OCI-LY1 (cell line): ENCODE results near the gene CYP2W1.

ENCODE experiments used
- H2AFZ ChIP-seq: fragments of 200-600 bp; sonication (generic), shearing (Covaris generic); 2 replicates; pipeline ENCODE4 v1.6.0; 2014; ENCODE audit warnings: antibody characterized with exemption, mild to moderate bottlenecking, low read length
- H3F3A ChIP-seq: fragments of 200-600 bp; sonication (generic), shearing (Covaris generic); 2 replicates; pipeline ENCODE4 v1.6.0; 2014; ENCODE audit warnings: mild to moderate bottlenecking, antibody characterized with exemption, low read length, moderate library complexity; ENCODE audit not compliant: insufficient read depth
- H3K27ac ChIP-seq: fragments of 200-600 bp; sonication (generic); 2 replicates; pipeline ENCODE4 v1.5.1; 2014; ENCODE audit warnings: low read length, mixed run types, mild to moderate bottlenecking, low read depth; ENCODE audit not compliant: poor library complexity, severe bottlenecking
- H3K27me3 ChIP-seq: fragments of 200-600 bp; sonication (generic); 2 replicates; pipeline ENCODE4 v1.6.0; 2014; ENCODE audit warnings: antibody characterized with exemption, mild to moderate bottlenecking, low read length, moderate library complexity; ENCODE audit not compliant: insufficient read depth
- H3K36me3 ChIP-seq: fragments of 200-600 bp; sonication (generic); 2 replicates; pipeline ENCODE4 v1.6.1; 2014; ENCODE audit warnings: mild to moderate bottlenecking, antibody characterized with exemption, low read length, moderate library complexity, mixed read lengths; ENCODE audit not compliant: insufficient read depth
- H3K4me1 ChIP-seq: fragments of 200-600 bp; sonication (generic); 2 replicates; pipeline ENCODE4 v1.5.1; 2014; ENCODE audit warnings: mild to moderate bottlenecking, low read length, moderate library complexity; ENCODE audit not compliant: insufficient read depth, severe bottlenecking
- H3K4me2 ChIP-seq: fragments of 200-600 bp; sonication (generic), shearing (Covaris generic); 2 replicates; pipeline ENCODE4 v1.6.1; 2014; ENCODE audit warnings: low read length
- H3K4me3 ChIP-seq: fragments of 200-600 bp; sonication (generic); 2 replicates; pipeline ENCODE4 v1.5.1; 2014; ENCODE audit warnings: low read length, low read depth, mild to moderate bottlenecking, mixed read lengths; ENCODE audit not compliant: poor library complexity, severe bottlenecking
- H3K79me2 ChIP-seq: fragments of 200-600 bp; shearing (Covaris generic); 2 replicates; pipeline ENCODE4 v1.6.1; 2016; ENCODE audit warnings: mixed run types, low read length, mixed read lengths; ENCODE audit not compliant: insufficient read depth
- H3K9ac ChIP-seq: fragments of 200-600 bp; sonication (generic), shearing (Covaris generic); 2 replicates; pipeline ENCODE4 v1.6.1; 2014; ENCODE audit warnings: mild to moderate bottlenecking, low read length, mixed read lengths
- H3K9me2 ChIP-seq: fragments of 200-600 bp; sonication (generic), shearing (Covaris generic); 2 replicates; pipeline ENCODE4 v1.6.1; 2014; ENCODE audit warnings: low read depth, mild to moderate bottlenecking, low read length, mixed read lengths
- H3K9me3 ChIP-seq: fragments of 200-600 bp; shearing (Covaris generic); 2 replicates; pipeline ENCODE4 v1.6.1; 2014; ENCODE audit warnings: low read length, mixed read lengths
- H4K20me1 ChIP-seq: fragments of 200-600 bp; sonication (generic), shearing (Covaris generic); 2 replicates; pipeline ENCODE4 v1.6.0; 2016; ENCODE audit warnings: mild to moderate bottlenecking, low read length; ENCODE audit not compliant: insufficient read depth
- CTCF ChIP-seq: fragments of 200-600 bp; sonication (generic), shearing (Covaris generic); IDR thresholded peaks from 2 replicates; pipeline ENCODE4 v1.5.1; 2017; ENCODE audit warnings: mild to moderate bottlenecking, antibody characterized with exemption, low read length, moderate library complexity, mixed read lengths
- EZH2 ChIP-seq: fragments of 200-600 bp; sonication (generic), shearing (Covaris generic); IDR thresholded peaks from 2 replicates; pipeline ENCODE4 v1.8.0; 2017; ENCODE audit warnings: borderline replicate concordance, mixed run types, mild to moderate bottlenecking, antibody characterized with exemption, low read length, moderate library complexity, mixed read lengths

The CYP2W1 gene

GRCh38 chr7:949021-949934 is 33.7 kb upstream of the CYP2W1 start:
- H3K9me3 ChIP-seq = no peaks in the 10 kb centered on the region
- H3K9ac ChIP-seq = no peak overlapping the region
- H3K79me2 ChIP-seq = no peaks in the 10 kb centered on the region
- H3K9me2 ChIP-seq = no peaks in the 10 kb centered on the region
- TF ChIP-seq CTCF = no peak
- TF ChIP-seq EZH2 = no peak
- H3K4me2 ChIP-seq = no peak overlapping the region
- no peaks in the 10 kb centered on the region for H3K4me1 ChIP-seq
- H3K36me3 ChIP-seq = no peaks in the 10 kb centered on the region
- H2AFZ ChIP-seq = no peak overlapping the region
- no peaks in the 10 kb centered on the region for H4K20me1 ChIP-seq
- no peak overlapping the region for H3K4me3 ChIP-seq
- H3F3A ChIP-seq = no peaks in the 10 kb centered on the region
- H3K27ac ChIP-seq = no peak overlapping the region
- H3K27me3 ChIP-seq = 0 out of 2 replicates have a peak, but pooled peaks cover 2% of the 10 kb centered on the region

- no peaks in the 10 kb centered on the region for H4K20me1 ChIP-seq
- no peaks in the 10 kb centered on the region for H3K79me2 ChIP-seq
- H3K36me3 ChIP-seq = no peaks in the 10 kb centered on the region
- no peak overlapping the region for H3K9ac ChIP-seq
- H2AFZ ChIP-seq = no peak overlapping the region
- H3K9me2 ChIP-seq = no peaks in the 10 kb centered on the region
- TF ChIP-seq EZH2 = no peak
- TF ChIP-seq CTCF = no peak
- no peaks in the 10 kb centered on the region for H3F3A ChIP-seq
- no peak overlapping the region for H3K27ac ChIP-seq
- H3K27me3 ChIP-seq = peaks cover 7% of the 10 kb centered on the region; the same call in 1 of the 2 replicates
- H3K4me2 ChIP-seq = no peak overlapping the region
- no peaks in the 10 kb centered on the region for H3K9me3 ChIP-seq
- no peak overlapping the region for H3K4me3 ChIP-seq
- no peaks in the 10 kb centered on the region for H3K4me1 ChIP-seq
Observed at GRCh38 chr7:951881-952547, 31.0 kb upstream of the CYP2W1 start.

GRCh38 chr7:952548-953441 is 30.2 kb upstream of the CYP2W1 start:
- no peak overlapping the region for H2AFZ ChIP-seq
- TF ChIP-seq CTCF (no peak), EZH2 (no peak)
- peaks cover 11% of the 10 kb centered on the region for H3K27me3 ChIP-seq
- no peak overlapping the region for H3K27ac ChIP-seq
- no peaks in the 10 kb centered on the region for H3K4me1 ChIP-seq
- H3F3A ChIP-seq = no peaks in the 10 kb centered on the region
- H3K9me2 ChIP-seq = no peaks in the 10 kb centered on the region
- H3K9ac ChIP-seq = no peak overlapping the region
- no peaks in the 10 kb centered on the region for H3K79me2 ChIP-seq
- no peak overlapping the region for H3K4me3 ChIP-seq
- no peak overlapping the region for H3K4me2 ChIP-seq
- no peaks in the 10 kb centered on the region for H4K20me1 ChIP-seq
- no peaks in the 10 kb centered on the region for H3K9me3 ChIP-seq
- H3K36me3 ChIP-seq = no peaks in the 10 kb centered on the region
